Stimulated activated CD8-positive, alpha-beta memory T cell treated with anti-CD3 and anti-CD28 coated beads, Interleukin-4, amount 100 ng/mL, for 24 hours (primary cell): ENCODE data around the gene STK11.
"Not testable (repeated sequence)": the region's sequence is repeated elsewhere in the genome, so short reads cannot be mapped to it uniquely, and the experiment has no call there.

Experiments used
- DNase-seq: peaks from one replicate; pipeline ENCODE4 v3.0.0-alpha.2; 2020; ENCODE audit warnings: low read depth

The STK11 gene

DNA sequence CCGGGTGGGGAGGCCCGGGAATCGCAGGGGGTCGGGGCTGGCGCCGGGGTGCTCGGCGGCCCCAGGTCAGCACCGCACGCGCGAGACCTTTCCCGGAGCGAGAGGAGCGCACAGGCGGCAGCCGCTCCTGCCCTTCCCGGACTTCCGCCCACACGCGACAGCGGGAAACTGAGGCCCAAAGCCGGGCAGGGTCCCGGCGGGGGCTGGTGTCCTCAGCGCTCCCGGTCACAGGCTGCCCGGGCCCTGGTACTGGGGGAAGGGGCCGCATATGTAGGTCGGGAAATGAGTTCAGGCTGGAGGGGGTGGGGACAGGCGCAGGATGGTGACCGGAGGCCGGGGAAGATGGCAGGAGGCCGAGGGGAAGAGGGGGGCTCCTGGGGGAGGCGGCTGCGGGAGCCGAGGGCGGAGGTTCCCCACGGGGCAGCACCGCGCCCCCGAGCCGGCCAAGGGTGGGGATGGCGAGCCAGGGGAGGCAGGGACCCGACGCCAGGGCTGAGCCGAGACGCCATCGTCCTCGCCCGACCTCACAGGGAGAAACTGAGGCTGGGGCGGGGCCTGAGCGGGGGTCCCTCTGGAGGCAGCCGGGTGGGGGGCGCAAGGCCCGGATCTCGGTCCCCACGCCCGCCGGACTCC, 31.6 kb downstream of the STK11 start:
- no peak for DNase-seq

DNA sequence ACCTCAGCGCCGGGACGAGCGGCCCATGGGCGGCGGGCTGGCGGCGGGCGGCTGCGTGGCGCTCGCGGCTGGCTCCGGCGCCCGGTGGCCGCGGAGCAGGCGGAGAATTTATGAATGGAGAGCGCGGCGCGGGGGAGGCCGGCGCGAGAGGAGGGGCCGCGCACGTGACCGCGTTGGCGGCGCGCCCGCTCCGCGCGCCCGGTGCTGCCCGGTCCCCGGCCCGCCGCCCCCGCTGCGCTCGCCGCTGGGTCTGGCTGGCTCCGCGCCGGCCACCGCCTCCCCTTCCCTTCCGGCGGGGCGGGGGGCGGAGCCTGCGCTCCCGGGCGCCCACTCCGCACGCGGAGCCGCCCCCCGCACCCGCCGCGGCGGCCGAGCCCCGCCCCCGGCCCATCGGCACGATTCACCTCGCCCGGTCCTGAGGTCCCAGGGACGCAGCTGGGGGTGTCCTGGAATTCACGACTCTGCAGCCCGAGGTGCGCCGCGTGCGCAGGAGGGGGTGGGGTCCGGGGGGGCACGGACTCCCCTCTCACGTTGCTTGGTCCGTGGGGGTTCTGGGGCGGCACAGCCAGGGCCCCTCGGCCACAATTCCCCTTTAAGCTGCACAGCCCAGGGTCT, 32.3 kb downstream of the STK11 start, which contains the start of gene CBARP:
TSS of gene CBARP (minus strand) at position 252 of the 615 bp plus-strand sequence. CDS start 1,905 bp downstream, outside the sequence.
- DNase-seq: no peak

DNA sequence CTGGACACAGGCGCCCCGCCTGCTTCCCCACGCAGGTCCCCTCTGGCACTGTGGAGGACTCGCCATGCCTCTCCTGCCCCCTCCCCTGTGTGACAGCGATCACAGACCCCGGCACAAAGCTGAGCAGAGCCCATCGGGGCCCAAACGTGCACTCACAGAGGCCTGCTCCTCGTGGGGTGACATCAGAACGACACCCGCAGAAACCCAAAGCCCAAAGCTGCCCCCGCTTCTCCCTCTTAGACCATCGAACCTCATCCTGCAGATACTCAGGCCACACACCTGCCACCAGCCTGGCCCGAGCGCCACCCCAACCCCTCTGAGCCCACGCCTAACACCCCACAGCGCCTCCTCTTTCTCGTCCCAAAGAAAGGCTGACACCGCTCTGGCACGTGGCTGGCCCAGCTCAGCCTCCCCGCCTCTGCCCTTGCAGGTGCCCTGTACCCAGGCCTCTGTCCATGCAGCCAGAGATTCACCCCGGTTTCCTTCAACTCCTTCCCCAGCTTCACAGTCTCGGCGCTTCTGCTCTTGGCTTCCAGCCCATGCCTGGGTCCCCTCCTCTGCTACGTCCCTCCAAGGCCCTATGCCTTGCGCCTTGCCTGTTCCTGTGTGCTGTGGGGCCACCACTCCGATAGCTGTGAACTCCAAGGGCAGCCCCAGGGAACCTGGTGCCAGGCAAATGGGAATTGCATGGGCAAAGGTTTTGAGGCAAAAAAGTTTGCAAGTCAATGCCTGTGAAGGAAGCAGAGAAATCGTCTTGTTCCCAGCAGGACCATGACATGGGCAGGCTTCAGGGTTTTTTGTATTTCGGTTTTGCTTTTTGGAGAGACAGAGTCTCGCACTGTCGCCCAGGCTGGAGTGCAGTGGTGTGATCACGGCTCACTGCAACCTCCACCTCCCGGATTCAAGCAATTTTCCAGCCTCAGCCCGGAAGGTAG, 33.1 kb downstream of the STK11 start:
- DNase-seq: no peak

DNA sequence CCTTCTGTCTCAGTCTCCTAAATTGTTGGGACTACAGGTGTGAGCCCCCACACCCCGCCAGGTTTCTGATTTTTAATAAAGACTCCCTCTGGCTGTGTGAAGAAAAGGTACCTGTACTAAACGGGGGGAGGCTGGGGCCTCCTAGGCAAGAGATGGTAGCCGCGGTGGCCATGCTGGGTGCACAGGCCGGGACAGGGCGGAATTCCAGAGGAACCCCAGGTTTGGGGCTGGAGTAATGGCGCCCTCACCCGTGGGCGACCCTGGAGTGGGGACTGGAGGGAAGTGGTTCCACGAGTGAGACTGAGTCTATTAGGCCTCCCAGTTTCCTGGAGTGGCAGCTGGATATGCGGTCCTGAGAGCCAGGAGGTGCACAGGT, 33.8 kb downstream of the STK11 start:
- no peak for DNase-seq

DNA sequence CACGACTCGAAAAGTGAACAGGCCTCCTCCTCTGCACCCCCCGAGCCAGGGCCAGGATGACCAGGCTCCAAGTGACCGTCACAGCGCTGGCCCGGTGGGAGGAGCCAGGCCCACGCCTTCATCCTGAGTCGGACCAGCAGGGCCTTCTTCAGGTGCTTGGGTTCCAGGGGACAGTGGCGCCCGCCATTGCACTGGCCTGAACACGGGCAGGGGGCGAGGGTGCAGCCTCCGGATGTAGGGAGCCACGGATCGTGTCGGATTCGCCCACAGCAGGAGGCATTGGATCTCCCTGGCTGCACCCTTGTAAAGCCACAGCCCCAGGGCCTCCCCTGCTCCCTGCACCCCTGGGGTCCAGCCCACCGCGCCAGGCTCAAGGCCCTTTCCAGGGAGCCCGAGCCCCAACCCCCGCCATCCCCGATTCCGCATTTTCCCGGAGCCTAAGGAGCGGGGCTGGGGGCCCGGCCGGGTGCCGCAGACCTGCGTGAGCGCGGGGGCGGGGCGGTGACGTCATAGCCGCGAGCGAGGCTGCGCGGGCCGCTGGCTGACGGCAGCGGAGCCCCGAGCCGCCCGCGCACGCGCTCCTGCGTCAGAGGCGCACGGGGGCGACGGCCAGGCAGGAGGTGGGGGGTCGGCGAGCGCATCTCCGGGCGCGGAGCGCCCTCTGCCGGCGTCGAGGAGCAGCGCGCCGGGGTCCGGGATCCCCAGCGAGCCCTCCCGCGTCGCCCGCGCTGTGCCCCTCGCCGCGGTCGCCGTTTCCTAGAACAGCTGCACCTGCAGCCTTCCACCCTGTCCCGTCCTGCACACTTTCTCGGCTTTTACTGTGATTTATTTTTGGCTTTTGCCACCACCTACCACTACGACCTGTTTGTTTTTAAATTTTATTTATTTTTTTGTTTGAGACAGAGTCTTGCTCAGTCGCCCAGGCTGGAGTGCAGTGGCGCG, 34.5 kb downstream of the STK11 start:
- DNase-seq: peak; percentile 96

DNA sequence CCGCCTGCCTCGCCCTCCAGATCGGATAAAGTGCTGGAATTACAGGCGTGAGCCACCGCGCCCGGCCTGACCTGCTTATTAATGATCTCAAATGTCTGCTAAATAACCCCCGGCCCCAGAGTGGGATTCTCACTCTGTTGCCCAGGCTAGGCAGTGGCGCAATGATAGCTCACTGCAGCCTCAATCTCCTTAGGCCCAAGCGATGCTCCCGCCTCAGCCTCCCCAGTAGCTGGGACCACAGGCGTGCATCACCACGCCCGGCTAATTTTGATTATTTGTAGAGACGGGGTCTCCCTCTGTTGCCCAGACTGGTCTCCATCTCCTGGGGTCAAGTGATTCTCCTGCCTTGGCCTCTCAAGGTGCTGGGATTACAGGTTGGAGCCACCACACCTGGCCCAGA, 35.3 kb downstream of the STK11 start:
- DNase-seq: no peak

DNA sequence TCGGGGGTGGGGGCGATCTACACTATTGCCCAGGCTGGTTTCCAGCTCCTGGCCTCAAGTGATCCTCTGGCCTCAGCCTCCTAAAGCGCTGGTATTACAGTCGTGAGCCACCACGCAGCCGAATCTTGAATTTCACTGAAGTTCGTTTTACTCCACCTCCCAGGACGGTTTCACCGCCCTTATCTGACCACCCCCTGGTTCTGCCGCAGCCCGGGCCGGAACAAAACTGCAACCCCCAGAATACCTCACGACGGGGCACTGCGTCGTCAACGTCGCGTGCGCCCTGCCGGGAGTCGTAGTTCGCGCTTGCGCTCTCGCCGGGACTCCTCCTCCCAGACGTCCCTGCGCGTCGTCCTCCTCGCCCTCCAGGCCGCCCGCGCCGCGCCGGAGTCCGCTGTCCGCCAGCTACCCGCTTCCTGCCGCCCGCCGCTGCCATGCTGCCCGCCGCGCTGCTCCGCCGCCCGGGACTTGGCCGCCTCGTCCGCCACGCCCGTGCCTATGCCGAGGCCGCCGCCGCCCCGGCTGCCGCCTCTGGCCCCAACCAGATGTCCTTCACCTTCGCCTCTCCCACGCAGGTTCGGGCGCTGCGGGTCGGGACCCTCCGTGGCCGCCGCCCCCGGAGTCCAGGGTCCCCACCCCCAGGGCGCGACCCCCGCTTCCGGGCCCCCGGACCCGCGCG, 36.0 kb downstream of the STK11 start, which contains the start of gene ATP5F1D:
TSS of gene ATP5F1D (plus strand) at position 335 of the 679 bp plus-strand sequence. CDS start at position 435, 100 bp downstream.
- peak; percentile 97 for DNase-seq

DNA sequence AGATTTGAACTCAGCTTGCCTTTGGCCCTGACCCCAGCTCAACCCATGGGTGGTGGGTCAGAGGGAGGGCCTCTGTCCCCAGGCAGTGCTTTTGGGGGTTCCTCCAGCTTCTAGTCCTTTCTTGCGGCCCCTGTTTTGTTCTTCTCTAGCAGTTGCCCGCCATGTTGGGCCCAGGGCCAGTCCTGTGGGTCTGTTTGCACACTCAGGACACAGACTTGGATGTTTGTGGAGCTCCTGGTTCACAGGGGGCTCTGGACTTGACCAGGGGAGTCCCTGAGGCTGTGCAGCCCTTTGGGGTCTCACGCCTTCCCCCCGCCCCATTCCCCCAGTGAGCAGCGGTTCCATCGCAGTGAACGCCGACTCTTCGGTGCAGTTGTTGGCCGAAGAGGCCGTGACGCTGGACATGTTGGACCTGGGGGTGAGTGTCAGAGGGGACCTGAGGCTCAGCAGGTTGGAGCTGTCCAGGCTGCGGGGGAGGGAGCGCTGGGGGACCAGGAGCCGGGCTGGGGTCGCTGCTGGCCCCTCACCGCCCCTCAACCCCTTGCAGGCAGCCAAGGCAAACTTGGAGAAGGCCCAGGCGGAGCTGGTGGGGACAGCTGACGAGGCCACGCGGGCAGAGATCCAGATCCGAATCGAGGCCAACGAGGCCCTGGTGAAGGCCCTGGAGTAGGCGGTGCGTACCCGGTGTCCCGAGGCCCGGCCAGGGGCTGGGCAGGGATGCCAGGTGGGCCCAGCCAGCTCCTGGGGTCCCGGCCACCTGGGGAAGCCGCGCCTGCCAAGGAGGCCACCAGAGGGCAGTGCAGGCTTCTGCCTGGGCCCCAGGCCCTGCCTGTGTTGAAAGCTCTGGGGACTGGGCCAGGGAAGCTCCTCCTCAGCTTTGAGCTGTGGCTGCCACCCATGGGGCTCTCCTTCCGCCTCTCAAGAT, 38.5 kb downstream of the STK11 start:
- peak; percentile 86 for DNase-seq

DNA sequence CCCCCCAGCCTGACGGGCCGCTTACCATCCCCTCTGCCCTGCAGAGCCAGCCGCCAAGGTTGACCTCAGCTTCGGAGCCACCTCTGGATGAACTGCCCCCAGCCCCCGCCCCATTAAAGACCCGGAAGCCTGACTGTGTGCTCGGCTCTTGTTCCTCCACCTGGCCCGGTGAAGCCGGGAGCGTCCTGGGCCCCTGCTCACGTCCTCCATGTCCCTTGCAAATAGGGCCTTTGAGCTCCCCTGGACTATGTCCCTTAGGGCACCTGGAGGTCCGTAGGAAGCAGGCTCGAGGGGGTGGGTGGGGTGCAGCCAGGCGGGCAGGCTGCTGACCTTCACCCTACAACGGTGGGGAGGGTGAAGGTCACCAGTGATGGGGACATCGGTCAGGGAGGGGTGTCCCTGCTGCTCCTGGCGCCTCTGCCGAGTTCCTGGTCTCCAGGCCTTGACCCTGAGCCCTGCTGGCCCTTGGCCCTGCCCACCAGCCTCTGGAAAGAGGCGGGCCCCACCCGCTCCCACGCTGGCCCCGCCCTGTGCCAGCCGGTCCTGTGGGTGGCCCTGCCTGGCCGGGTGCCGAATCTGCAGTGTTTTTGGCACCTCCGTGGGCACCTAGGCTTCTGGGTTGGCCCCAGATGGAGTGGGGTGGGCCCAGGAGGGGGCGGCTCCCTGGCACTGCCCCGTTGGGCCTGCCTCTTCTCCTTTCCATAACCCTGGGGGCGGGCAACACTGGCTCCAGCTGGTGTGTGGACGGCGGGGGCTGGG, 39.3 kb downstream of the STK11 start:
- no peak for DNase-seq

DNA sequence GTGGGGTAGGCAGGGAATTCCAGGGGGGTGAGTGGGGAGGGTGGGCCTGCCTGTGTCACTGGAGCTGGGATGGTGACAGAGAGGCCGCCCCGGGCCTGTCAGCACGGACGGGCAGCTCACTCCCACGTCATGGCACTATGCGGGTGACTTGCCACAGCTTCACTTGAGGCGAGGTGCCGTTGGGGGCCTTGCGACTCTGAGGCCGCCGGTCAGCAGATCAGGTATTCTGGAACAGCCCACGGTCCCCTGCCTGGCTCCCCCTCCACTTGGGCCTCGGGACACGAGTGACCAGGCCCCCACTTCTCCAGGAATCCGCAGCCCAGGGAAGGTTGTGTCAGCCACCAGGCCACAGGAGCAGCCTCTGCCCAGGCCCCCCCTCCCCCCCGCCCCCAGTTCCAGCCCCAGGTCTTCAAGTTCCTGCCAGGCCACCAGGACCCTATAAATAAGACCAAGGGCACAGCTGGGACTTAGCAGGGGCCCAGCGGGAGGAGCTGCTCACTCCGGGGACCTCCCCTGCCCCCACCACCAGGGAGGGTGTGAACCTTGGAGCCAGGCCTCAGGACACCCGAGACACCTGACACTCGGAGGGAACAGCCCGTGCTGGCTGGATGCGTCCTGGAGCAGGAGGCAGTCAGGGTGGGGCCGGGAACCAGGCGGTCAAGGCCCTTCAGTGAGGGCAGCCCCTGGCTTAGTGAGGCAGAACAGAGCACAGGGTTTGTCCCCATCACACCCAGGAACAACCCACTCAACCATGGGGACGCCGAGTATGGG, 40.1 kb downstream of the STK11 start:
- DNase-seq: no peak

DNA sequence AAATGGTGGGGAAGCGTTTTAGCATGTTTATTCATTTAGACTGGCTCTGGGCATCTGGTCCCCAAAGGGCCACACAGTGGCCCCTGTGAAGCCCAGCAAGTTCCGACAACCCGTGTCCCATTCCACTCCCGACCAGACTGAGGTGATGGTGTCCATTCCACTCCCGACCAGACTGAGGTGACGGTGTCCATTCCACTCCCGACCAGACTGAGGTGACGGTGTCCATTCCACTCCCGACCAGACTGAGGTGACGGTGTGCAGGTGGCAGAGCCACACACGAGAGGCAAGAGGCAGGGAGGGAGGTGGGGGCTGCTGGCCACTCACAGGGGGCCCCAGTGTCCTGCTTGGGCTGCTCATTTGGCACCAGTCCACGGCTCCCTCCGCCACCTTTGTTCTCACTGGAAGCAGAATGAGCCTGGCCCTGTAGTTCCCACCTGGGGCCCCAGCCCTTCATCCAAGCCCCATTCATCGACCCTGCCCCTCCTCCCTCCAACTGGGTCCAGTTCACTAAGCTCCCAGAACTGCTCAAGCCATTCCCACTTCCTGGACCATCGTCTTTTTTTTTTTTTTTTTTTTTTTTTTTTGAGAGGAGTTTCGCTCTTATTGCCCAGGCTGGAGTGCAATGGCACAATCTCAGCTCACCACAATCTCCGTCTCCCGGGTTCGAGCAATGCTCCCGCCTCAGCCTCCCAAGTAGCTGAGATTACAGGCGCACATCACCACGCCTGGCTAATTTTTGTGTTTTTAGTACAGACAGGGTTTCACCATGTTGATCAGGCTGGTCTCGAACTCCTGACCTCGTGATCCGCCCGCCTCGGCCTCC, 40.9 kb downstream of the STK11 start:
- DNase-seq: not testable (repeated sequence)

DNA sequence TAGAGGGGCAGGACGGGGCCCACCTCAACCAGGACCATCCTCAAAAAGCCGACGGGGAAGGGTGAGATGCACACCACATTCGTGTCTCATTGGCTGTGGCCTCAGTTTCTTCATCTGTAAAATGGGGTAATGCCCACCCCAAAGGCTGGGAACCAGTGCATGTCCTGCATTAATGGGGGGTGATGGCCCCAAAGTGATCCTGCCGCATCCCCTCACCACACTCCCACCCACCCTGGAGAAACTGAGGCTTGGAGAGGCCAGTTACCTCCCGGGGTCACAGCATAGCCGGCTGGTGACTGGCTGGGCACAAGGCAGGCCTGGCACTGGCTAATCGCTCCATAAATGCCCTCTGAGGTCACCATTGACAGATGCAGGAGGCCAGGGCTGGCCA, 42.2 kb downstream of the STK11 start:
- DNase-seq: no peak

DNA sequence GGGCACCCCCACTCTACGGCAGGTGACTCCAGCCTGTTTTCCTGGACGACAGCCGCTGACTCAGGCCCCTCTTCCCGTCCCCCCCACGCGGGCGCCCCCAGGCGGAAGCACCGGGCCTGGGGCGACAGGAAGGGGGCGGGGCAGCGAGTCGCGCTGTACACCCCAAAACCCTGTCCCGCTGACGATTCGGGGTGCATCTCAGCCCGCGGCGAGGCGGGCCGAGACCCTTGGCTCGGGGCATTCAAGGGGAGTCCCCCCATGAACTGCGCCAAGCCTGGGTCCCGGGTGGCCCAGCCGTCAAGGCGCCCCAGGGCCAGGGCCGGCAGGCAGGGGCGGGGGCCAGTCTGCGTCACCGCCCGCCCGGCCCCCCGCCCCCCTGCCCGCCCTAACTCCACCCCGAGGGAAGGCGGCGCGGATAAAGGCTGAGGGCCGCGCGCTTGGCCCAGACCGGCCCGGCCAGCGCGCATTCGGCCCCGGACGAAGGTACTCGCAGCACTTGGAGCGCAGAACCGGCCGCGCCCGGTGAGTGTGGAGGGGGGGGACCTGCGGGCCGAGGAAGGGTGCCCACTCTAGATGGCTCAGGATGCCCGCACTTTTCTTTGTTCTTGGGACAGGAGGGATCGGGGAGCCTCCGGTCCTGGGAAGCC, 42.7 kb downstream of the STK11 start, which contains the start of gene MIDN:
TSS of gene MIDN (plus strand) at position 445 of the 647 bp plus-strand sequence. CDS start 1,714 bp downstream, outside the sequence.
- DNase-seq: no peak

DNA sequence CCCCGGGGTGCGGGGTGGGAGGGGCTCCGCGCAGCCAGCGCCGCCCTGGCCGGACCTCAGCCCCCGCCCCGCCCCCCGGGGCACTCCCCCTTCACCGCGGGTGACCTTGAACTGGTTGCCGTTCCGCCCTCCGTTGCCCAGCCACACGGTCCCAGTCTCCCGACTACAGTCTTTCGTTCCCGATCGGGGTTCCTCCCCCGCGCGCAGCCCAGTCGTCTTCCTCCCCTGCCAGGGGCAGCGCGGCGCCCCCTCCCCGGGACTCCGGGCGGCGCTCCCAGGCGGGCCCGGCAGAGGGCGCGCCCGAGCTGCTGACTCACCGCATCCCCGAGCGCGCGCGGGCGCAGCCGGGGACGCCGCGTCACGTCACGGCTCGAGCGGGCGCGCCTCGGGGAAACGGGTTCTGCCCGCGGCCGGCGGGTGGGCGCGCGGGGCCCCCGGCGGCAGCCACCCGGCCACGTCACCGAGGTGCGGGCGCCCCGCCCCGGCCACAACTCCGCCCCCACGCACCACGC, 43.3 kb downstream of the STK11 start:
- peak; percentile 73 for DNase-seq

DNA sequence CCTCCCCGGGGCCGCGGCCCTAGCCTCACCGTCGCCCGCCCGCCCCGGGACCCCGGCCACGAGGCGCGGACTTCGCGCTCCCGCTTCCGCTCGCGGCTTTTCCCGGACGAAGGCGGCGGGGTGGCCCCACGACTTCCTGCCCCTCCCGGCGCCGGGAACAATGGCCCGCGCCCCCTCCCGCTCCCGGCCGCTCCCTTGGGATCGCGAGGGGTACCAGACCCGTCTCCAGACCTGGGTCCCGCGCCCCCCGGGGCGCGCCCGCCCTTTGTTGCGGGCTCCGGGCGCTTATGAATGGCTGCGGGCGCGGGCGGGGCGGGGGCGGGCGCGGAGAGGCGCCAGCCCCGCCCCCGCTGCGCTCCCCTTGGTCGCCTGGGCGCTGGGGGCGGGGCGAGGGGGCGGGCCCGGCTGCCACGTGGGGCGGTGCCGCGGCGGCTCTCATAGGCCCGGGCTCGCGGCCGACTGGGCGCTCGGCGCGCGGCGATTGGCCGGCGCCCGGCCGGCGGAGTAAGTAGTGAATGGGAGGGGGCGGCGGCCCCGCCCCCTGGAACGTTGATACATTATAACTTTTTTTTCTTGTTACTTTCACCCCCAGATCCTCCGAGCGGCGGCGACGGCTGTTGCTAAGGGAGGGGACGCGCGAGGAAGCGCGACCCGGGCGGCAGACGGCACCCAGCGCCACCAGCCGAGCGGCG, 43.9 kb downstream of the STK11 start:
- peak; percentile 90 for DNase-seq

DNA sequence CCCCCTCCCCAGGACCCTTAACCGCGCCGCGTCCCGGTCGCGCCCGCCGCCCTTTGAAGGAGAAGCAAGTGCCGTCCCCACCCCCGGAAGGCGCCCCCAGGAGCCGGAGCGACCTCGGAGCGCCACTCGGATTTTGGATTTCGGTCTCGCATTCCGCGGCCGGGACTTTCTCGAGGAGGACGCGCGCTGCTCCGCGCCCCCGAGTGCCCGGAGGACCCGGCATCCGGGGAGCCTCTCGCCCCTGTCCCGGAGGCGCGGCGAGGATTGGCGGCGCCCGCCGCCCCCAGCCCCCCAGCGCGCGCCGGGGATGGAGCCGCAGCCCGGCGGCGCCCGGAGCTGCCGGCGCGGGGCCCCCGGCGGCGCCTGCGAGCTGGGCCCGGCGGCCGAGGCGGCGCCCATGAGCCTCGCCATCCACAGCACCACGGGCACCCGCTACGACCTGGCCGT, 44.4 kb downstream of the STK11 start:
- no peak for DNase-seq
